HG03060 (cell line): ENCODE results near the gene SHANK1.
"Not testable (repeated sequence)": the region's sequence is repeated elsewhere in the genome, so short reads cannot be mapped to it uniquely, and the experiment has no call there.

Experiments
- ATAC-seq: cut with Tn5 transposase; IDR thresholded peaks from one replicate; pipeline ENCODE4 v1.9.1; 2021; ENCODE audit warnings: low read depth, moderate number of reproducible peaks; ENCODE audit not compliant: unreplicated experiment

The SHANK1 gene

DNA sequence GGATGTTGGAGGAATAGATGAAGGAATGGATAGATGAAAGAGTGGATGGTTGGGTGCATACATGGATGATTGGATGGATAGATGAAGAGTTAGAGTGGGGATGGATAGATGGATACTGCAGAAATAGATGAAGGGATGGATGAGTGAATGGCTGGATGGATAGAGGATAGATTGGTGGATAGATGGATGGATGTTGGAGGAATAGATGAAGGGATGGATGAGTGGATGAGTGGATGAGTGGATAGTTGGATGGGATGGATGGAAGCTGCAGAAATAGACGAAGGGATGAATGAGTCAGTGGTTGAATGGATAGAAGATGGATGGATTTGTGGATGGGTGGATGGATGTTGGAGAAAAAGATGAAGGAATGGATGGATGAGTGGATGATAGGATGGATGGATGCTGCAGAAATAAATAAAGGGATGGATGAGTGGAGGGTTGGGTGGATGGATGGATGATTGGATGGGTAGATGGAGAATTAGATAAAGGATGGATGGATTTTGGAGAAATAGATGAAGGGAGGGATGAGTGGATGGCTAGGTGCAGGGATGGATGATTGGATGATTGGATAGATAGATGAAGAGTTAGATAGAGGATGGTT is 75.2 kb downstream of the SHANK1 start:
- ATAC-seq: no peak

- ATAC-seq: no peak
Observed at GRCh38 chr19:50640368-50640767, 79.2 kb downstream of the SHANK1 start.

GRCh38 chr19:50639121-50640112 is 80.2 kb downstream of the SHANK1 start, which contains the start of gene SYT3:
Gene SYT3, minus strand, starts transcription at chr19:50639881. Its CDS starts 2,470 bp downstream, at chr19:50637411.
- no peak for ATAC-seq

DNA sequence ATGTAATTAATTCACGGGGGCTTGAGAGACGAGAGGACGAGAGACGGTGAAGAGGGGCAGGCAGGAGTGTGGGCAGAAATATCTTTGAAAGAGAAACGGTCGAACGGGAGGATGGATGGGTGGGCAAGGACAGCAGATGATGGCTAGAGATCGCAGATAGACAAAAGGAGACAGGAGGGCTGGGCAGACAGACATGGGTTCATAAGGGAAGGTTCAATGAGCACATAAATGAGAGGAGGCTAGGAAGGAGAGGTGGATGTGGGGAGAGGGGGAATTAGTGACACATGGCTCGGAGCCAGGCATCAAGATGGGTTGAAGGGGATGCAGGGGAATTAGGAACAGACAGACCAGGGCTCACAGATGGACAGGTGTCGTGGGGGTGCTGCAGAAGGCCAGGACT is 81.0 kb downstream of the SHANK1 start:
- ATAC-seq: no peak

DNA sequence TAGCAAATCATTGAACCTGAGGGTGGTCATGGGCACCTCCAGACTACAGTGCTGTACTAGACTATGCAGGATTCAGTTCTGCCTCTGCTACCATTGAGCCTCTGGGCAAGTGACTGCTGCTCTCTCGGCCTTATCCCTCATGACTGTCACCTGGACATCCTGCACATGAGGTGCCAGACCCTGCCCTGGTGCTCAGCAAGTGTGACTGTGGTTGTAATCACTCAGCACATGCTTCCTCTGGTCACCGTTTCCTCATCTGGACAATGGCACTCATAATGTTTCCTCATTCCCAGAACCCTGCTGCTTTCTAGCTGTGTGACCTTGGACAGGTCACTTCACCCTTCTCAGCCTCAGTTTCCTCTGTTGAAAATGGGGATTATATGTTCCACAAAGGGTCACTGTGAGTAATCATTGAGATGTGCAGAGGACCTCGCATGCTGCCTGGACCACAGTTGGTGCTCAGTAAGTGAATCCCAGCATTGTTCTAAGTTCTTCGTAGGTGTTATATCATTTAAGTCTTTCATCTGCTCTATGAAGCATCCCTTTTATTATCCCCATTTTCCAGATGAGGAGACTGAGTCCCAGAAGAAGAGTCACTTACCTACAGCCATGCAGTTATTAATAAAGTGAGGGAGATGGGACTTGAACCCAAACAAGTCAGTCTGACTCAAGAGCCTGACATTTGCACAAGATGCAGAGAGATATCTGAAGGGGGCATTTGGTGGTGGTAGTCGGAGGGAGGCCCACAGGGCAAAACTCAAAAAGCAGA is 83.1 kb downstream of the SHANK1 start:
- ATAC-seq: no peak

DNA sequence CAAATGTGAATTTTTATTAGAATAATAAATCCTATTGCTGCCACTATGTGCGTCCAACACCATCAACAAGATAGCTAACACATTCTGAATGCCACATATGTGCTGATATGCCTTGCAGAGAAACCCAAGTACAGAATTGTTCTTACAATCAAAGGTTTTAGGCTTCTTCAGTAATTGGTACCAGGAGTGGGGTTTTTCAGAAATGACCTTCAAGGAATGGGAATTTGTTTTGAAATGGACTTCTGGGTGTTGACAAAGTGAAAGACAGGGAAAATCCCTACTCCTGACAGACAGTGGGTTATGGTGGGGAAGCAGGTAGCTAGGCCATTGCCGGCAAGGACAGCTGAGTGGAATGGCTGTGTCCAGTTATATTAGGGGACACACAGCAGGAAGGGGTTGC is 85.6 kb downstream of the SHANK1 start:
- ATAC-seq: no peak

DNA sequence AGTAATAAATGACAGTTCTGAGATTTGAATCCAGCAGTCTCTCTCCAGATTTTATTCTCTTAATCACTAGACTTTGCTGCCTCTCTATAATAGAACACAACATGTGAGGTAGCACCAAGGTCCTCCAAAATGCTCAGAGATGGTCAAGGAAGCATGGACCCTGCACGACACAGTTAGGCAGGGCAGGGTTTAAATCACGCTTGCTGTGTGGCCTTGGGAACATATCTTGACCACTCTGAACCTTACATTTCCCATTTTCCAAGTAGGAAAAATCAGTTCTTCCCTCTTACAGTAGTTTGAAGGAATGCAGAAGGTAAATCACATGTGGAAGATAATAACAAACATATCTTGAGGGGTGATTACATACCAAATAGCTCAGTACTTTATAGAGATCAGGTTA is 86.2 kb downstream of the SHANK1 start:
- no peak for ATAC-seq

GRCh38 chr19:50632151-50632835 is 87.3 kb downstream of the SHANK1 start:
- no peak for ATAC-seq

DNA sequence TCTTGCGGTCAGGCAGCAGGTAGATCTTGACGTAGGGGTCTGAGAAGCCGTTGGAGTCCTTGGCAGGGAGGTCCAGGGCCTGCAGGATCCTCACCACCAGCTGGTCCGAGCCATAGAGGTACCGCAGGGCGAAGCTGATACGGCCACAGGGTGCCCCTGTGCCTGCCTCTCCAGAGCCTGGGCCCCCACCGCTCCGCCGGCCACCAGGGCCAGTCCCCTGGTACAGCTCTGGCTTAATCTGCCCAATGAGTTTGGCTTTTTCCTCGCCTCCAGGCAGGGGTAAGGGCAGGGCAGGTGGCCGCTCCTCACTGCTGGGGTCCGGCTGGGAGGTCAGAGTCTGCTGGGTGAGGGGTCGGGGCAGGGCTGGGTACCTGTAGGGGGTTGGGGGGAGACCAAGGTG is 89.8 kb downstream of the SHANK1 start:
- no peak for ATAC-seq

DNA sequence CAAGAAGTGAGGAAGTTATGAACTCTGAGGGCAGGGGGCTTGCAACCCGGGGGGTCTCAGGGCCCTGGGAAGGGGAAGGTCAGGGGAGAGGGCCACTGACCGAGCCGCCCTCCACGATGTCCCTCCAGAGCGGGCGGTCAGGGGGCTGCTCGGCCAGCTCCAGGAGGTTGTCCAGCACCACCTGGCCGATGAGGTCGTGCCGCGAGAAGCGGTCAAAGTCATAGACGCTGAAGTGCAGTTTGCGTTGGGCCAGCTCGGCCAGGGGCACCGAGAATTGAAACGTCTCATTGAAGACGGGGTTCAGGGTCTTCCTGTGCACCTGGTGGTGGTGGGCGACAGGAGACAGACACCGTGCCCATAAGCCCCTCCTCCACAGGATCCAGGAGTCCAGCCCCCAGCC is 90.4 kb downstream of the SHANK1 start:
- no peak for ATAC-seq

- no peak for ATAC-seq
Observed at GRCh38 chr19:50628551-50628950, 91.1 kb downstream of the SHANK1 start.

DNA sequence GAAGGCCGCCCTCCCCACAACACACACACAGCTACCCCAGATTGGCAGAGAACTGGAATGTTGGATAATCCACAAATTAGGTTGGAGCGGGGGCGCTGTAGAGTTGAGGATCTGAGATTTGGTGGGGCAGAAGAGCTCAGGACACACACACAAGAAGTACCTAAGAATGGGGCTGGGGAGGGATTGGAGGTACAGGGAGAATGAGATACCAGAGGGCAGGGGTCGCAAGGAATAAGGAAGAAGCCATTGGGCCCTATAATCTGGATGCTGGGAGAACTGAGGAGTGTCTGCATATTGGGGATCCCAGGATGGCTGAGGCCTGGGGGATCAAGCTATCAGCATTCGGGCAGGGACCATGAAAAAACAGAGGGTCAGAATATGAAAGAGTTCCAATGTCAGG is 91.5 kb downstream of the SHANK1 start:
- no peak for ATAC-seq

GRCh38 chr19:50626795-50627194 is 92.8 kb downstream of the SHANK1 start:
- ATAC-seq: no peak

DNA sequence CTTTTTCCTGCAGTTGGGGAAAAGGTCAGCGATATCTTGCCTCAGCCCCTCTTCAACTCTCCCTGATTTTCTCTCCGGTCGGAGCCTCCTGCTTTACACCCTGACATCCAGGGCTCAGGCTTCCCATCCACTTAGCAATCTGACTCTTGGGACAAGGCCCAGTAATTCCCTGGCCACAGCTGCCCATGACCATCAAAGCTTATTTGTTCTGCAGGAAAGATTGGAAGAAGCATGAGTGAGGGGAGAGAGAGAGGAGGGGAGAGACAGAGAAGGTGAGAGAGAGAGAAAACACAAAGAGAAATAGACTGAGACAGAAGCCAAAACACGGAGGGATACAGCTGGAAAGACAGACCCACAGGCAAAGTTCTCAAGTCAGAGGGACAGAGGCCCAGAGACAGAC is 93.6 kb downstream of the SHANK1 start:
- ATAC-seq: no peak

GRCh38 chr19:50624949-50625600 is 94.5 kb downstream of the SHANK1 start:
- no peak for ATAC-seq

GRCh38 chr19:50620394-50620906 is 99.2 kb downstream of the SHANK1 start:
- ATAC-seq: not testable (repeated sequence)

- not testable (repeated sequence) for ATAC-seq
Observed at GRCh38 chr19:50619184-50619583, 100.4 kb downstream of the SHANK1 start.

DNA sequence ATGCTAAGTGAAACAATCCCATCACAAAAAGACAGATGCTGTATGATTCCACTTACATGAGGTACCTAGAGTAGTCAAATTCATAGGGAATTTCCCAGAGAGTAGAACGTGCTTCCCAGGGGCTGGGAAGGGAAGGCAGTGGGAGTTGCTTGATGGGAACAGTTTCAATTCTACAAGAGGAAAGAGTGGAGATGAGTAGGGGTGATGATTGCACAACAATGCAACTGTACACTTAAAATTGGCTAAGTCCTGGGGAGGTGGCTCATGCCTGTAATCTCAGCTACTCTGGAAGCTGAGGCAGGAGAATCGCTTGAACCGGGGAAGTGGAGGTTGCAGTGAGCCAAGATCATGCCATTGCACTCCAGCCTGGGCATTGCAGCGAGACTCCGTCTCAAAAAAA is 101.2 kb downstream of the SHANK1 start:
- not testable (repeated sequence) for ATAC-seq

DNA sequence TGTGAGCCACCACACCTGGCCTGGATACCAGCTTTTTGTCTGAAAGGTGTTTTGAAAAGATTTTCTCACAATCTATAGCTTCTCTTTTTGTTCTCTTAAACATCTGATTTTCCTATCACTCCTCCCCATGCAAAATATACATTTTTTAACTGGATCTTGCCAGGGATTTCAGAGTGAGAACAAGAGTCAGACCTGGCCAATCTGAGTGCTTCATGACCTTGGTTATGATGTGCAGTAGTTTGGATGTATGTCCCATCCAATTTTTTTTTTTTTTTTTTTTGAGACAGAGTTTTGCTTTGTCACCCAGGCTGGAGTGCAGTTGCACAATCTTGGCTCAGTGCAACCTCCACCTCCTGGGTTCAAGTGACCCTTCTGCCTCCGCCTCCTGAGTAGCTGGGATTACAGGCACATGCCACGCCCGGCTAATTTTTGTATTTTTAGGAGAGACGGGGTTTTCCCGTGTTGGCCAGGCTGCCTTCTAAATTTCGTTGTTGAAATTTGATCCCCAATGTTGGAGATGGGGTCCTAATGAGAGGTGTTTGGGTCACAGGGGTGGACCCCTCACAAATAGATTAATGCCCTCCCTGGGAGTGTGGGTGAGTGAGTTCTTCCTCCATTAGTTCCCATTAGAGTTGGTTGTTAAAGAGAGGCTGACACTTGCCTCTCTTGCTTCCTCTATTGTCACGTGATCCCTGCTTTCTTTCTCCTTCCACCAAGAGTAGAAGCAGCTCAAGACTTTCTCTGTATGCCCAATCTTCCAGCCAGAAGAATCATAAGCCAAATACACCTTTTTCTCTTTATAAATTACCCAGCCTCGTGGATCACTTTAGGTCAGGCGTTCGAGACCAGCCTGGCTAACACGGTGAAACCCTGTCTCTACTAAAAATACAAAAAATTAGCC is 106.8 kb downstream of the SHANK1 start:
- ATAC-seq: not testable (repeated sequence)
